NB4 (cell line): ENCODE measurements around the gene ATRN.

Source experiments
- MYC ChIP-seq: IDR thresholded peaks from 2 replicates; pipeline ENCODE4 v1.6.1; 2011; ENCODE audit warnings: low read depth, low read length
- POLR2A ChIP-seq: IDR thresholded peaks from 2 replicates; pipeline ENCODE4 v1.6.1; 2011; ENCODE audit warnings: mild to moderate bottlenecking; ENCODE audit not compliant: insufficient read length; ENCODE audit errors: extremely low read depth
- TF ChIP-seq, protein P1 (sequence below): IDR thresholded peaks from one replicate; pipeline ENCODE4 v1.5.1; 2012; ENCODE audit warnings: low read depth, low read length

DNA sequence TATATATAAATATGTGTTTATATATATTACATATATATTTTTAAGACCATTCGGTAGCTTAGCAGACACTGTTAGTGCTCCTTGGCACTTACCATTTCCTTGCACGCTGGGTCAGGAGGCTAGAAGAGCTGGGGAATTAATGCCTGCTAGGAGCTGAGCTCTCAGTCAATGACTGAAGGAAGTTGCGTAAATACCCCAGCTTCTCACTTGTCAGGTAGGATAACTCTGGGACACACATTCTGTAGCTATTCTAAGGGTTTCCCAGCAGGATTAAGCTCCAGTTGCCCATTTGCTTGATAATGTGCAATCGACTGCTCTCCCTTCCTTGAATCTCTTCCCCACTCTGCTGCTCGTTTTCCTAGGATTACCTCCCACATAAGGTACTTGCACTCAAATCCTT is 47.7 kb upstream of the ATRN start:
- TF ChIP-seq, protein P1, sequence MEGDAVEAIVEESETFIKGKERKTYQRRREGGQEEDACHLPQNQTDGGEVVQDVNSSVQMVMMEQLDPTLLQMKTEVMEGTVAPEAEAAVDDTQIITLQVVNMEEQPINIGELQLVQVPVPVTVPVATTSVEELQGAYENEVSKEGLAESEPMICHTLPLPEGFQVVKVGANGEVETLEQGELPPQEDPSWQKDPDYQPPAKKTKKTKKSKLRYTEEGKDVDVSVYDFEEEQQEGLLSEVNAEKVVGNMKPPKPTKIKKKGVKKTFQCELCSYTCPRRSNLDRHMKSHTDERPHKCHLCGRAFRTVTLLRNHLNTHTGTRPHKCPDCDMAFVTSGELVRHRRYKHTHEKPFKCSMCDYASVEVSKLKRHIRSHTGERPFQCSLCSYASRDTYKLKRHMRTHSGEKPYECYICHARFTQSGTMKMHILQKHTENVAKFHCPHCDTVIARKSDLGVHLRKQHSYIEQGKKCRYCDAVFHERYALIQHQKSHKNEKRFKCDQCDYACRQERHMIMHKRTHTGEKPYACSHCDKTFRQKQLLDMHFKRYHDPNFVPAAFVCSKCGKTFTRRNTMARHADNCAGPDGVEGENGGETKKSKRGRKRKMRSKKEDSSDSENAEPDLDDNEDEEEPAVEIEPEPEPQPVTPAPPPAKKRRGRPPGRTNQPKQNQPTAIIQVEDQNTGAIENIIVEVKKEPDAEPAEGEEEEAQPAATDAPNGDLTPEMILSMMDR = no peak
- TF ChIP-seq MYC = no peak
- TF ChIP-seq POLR2A = no peak
